B cell (primary cell): Measurements from ENCODE around the gene MBOAT1.
"Not testable (repeated sequence)": the region's sequence is repeated elsewhere in the genome, so short reads cannot be mapped to it uniquely, and the experiment has no call there.

Experiments used
- EZH2 ChIP-seq: IDR thresholded peaks from 2 replicates; pipeline ENCODE4 v1.6.1; 2012; ENCODE audit warnings: borderline replicate concordance, low read depth, mild to moderate bottlenecking, moderate library complexity, low read length; ENCODE audit not compliant: insufficient read depth, poor library complexity, severe bottlenecking
- TF ChIP-seq, protein P1 (sequence below): fragments of 200-600 bp; IDR thresholded peaks from one replicate; pipeline ENCODE4 v1.8.0; 2022; ENCODE audit warnings: antibody characterized with exemption, mild to moderate bottlenecking

DNA sequence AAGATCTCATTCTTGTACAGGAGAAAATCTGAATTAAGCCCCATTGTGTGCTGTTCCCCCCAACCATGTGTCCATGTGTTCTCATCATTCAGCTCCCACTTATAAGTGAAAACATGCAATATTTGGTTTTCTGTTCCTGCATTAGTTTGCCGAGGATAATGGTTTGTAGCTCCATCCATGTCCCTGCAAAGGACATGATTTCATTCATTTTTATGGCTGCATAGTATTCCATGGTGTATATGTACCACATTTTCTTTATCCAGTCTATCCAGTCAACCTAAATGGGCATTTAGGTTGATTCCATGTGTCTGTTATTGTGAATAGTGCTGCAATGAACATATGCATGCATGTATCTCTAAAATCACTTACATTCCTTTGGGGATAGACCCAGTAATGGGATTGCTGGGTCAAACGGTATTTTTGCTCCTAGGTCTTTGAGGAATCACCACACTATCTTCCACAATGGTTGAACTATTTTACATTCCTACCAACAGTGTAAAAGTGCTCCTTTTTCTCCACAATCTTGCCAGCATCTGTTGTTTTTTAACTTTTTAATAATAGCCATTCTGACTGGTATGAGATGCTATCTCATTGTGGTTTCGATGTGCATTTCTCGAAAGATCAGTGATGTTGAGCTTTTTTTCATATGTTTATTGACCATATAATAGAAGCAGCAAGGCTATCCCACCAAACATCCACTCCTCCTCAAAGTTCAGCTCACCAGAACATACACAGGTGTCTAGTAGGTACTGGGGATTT lies 32.8 kb downstream of the MBOAT1 start:
- TF ChIP-seq, protein P1, sequence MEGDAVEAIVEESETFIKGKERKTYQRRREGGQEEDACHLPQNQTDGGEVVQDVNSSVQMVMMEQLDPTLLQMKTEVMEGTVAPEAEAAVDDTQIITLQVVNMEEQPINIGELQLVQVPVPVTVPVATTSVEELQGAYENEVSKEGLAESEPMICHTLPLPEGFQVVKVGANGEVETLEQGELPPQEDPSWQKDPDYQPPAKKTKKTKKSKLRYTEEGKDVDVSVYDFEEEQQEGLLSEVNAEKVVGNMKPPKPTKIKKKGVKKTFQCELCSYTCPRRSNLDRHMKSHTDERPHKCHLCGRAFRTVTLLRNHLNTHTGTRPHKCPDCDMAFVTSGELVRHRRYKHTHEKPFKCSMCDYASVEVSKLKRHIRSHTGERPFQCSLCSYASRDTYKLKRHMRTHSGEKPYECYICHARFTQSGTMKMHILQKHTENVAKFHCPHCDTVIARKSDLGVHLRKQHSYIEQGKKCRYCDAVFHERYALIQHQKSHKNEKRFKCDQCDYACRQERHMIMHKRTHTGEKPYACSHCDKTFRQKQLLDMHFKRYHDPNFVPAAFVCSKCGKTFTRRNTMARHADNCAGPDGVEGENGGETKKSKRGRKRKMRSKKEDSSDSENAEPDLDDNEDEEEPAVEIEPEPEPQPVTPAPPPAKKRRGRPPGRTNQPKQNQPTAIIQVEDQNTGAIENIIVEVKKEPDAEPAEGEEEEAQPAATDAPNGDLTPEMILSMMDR: not testable (repeated sequence)
- not testable (repeated sequence) for TF ChIP-seq EZH2
